ENCODE measurements around the gene ME1. TPM values are rescaled to one million over a fixed set of nuclear protein-coding genes. Genes with fewer than 3 reads are reported as not detected.
A peak's percentile ranks its signal among the peaks of the same experiment; 100 is the strongest.

The ME1 gene
- total RNA-seq = 1.3 TPM

DNA sequence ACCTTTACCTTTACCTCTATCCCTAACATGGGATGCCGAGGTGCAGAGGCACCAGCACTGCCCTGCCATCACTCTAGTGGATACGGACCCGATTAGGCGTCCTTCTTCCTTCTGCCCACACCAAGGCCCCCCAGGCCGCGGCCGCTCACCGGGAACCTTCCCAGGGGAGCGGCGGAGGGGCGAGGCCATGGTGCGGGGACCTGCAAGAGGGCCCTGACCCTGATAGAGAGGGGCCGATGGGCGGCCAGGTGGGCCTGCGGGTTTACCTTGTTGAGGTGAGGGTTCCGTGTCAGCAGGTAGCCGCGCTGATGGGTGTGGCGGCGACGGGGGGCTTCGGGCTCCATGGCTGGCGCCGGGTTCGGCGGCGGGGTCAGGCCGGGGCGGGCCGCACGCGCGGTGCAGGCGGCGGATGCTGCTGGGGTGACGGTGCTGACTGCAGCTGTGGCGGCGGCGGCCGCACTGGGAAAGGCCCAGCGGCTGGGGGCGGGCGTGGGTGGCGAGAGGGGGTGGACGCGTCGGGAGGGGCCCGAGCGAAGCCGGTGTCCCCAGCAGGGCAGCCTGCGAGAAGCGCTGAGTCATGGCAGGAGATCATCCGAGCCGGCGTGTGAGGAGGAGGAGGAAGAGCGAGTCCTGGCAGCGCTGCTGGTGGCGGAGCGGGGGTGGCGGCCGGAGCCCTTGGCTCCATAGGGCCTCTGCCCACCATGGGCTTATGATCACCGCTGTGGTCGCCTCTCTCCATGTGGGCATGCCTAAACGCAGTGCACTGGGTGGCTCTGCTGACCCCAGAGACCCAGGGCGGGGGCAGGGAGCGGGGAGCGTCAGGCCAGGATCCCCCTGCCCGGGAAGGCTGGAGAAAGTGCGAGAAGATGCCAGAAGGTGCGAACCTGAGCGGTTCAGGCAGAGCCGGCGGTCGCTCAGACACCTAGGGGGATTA lies at the start of gene ME1:
Gene ME1, minus strand, starts transcription at position 441 of the 934 bp plus-strand sequence. Its CDS starts 97 bp downstream, at position 344.
- Histone ChIP-seq H3K4me1 (ENCODE audit: insufficient read depth, low read length) (peaks cover 25% of the 10 kb centered on the region), H3K9me3 (ENCODE audit: low read depth, low read length) (no peaks in the 10 kb centered on the region), H3K4me3 (ENCODE audit: low read length) (peak within 1 kb of the TSS; percentile 28), H3K27me3 (ENCODE audit: insufficient read depth, low read length) (peaks cover 19% of the 10 kb centered on the region)

DNA sequence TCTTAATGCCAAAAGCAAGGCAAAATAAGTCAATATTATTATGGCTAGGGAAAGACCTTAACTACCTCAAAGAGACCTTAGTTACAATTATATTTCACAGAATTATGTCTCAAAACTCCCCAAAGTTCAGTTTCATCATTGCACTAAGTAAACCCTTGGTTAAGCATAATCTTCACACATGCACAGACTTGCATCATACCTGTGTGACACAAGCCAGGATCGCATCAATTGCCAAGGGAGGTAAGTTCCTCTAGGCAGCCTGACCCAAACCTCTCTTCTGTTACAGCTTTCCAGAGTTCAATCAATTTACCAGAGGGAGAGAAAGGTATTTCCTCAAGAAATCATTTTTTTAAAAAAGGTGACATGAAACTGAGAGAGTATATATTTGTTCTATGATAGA lies 49.6 kb upstream of the ME1 start:
- H3K9me3 ChIP-seq (ENCODE audit: low read depth, low read length) = no peaks in the 10 kb centered on the region
- H3K27me3 ChIP-seq (ENCODE audit: insufficient read depth, low read length) = peaks cover 6% of the 10 kb centered on the region
- no peak overlapping the region for H3K4me3 ChIP-seq (ENCODE audit: low read length)
- no peaks in the 10 kb centered on the region for H3K4me1 ChIP-seq (ENCODE audit: insufficient read depth, low read length)

- H3K9me3 ChIP-seq (ENCODE audit: low read depth, low read length) = no peaks in the 10 kb centered on the region
- no peak overlapping the region for H3K4me3 ChIP-seq (ENCODE audit: low read length)
- H3K27me3 ChIP-seq (ENCODE audit: insufficient read depth, low read length) = peaks cover 6% of the 10 kb centered on the region
- H3K4me1 ChIP-seq (ENCODE audit: insufficient read depth, low read length) = no peaks in the 10 kb centered on the region
These were observed 48.5 kb upstream of the ME1 start for GRCh38 chr6:83479389-83479788.

DNA sequence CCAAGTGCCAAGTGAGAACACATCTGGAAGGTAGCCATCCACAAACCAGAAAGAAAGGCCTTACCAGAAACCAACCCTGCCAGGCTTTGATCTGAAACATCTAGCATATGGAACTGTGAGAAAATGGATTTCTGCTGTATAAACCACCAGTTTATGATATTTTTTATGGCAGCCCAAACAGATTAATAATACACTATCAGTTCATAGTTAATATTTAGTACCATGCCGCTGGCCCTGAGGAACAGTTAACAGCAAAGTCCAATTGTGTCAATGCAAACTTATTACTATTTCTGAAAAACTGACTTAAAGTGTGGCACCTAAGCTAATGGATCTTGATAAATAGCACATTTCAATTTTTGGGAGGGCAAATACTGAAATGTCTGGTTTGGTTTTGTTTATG lies 46.1 kb upstream of the ME1 start:
- Histone ChIP-seq H3K4me3 (ENCODE audit: low read length) (no peak overlapping the region), H3K9me3 (ENCODE audit: low read depth, low read length) (no peaks in the 10 kb centered on the region), H3K4me1 (ENCODE audit: insufficient read depth, low read length) (no peaks in the 10 kb centered on the region), H3K27me3 (ENCODE audit: insufficient read depth, low read length) (peaks cover 3% of the 10 kb centered on the region)

GRCh38 chr6:83474309-83474708 lies 43.5 kb upstream of the ME1 start:
- Histone ChIP-seq H3K27me3 (ENCODE audit: insufficient read depth, low read length) (no peaks in the 10 kb centered on the region), H3K9me3 (ENCODE audit: low read depth, low read length) (no peaks in the 10 kb centered on the region), H3K4me1 (ENCODE audit: insufficient read depth, low read length) (peaks cover 2% of the 10 kb centered on the region), H3K4me3 (ENCODE audit: low read length) (no peak overlapping the region)

- peaks cover 8% of the 10 kb centered on the region for H3K4me1 ChIP-seq (ENCODE audit: insufficient read depth, low read length)
- H3K4me3 ChIP-seq (ENCODE audit: low read length) = no peak overlapping the region
- no peaks in the 10 kb centered on the region for H3K9me3 ChIP-seq (ENCODE audit: low read depth, low read length)
- no peaks in the 10 kb centered on the region for H3K27me3 ChIP-seq (ENCODE audit: insufficient read depth, low read length)
These were observed 41.9 kb upstream of the ME1 start for GRCh38 chr6:83472767-83473166.

- H3K4me1 ChIP-seq (ENCODE audit: insufficient read depth, low read length) = peaks cover 25% of the 10 kb centered on the region
- no peak overlapping the region for H3K4me3 ChIP-seq (ENCODE audit: low read length)
- no peaks in the 10 kb centered on the region for H3K9me3 ChIP-seq (ENCODE audit: low read depth, low read length)
- no peaks in the 10 kb centered on the region for H3K27me3 ChIP-seq (ENCODE audit: insufficient read depth, low read length)
These were observed 39.7 kb upstream of the ME1 start for GRCh38 chr6:83470587-83470986.

- Histone ChIP-seq H3K9me3 (ENCODE audit: low read depth, low read length) (no peaks in the 10 kb centered on the region), H3K4me1 (ENCODE audit: insufficient read depth, low read length) (peaks cover 25% of the 10 kb centered on the region), H3K27me3 (ENCODE audit: insufficient read depth, low read length) (no peaks in the 10 kb centered on the region), H3K4me3 (ENCODE audit: low read length) (no peak overlapping the region)
These were observed 39.1 kb upstream of the ME1 start for GRCh38 chr6:83470001-83470400.

DNA sequence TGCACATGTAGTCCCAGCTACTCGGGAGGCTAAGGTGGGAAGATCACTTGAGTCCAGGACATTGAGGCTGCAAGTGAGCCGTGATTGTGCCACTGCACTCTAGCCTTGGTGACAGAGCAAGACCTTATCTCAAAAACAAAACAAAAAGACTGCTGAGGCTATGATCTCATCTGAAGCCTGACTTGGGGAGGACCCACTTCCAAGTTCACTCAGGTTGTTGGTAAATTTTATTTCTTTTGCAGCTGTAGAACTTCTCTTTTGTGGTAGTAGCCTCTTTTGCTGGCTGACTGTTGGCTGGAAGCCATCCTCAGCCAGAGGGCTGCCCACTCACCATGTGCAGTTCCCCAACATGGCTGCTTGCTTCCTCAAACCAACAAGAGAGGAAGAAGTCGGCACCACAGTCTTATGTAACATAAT lies 36.8 kb upstream of the ME1 start:
- Histone ChIP-seq H3K4me3 (ENCODE audit: low read length) (no peak overlapping the region), H3K4me1 (ENCODE audit: insufficient read depth, low read length) (peaks cover 43% of the 10 kb centered on the region), H3K9me3 (ENCODE audit: low read depth, low read length) (no peaks in the 10 kb centered on the region), H3K27me3 (ENCODE audit: insufficient read depth, low read length) (no peaks in the 10 kb centered on the region)

- H3K9me3 ChIP-seq (ENCODE audit: low read depth, low read length) = no peaks in the 10 kb centered on the region
- H3K4me3 ChIP-seq (ENCODE audit: low read length) = no peak overlapping the region
- H3K4me1 ChIP-seq (ENCODE audit: insufficient read depth, low read length) = peaks cover 43% of the 10 kb centered on the region
- no peaks in the 10 kb centered on the region for H3K27me3 ChIP-seq (ENCODE audit: insufficient read depth, low read length)
These were observed 35.5 kb upstream of the ME1 start for GRCh38 chr6:83466328-83466727.

GRCh38 chr6:83464381-83465140 lies 33.7 kb upstream of the ME1 start:
- Histone ChIP-seq H3K4me3 (ENCODE audit: low read length) (no peak overlapping the region), H3K9me3 (ENCODE audit: low read depth, low read length) (no peaks in the 10 kb centered on the region), H3K4me1 (ENCODE audit: insufficient read depth, low read length) (peaks cover 48% of the 10 kb centered on the region), H3K27me3 (ENCODE audit: insufficient read depth, low read length) (no peaks in the 10 kb centered on the region)

DNA sequence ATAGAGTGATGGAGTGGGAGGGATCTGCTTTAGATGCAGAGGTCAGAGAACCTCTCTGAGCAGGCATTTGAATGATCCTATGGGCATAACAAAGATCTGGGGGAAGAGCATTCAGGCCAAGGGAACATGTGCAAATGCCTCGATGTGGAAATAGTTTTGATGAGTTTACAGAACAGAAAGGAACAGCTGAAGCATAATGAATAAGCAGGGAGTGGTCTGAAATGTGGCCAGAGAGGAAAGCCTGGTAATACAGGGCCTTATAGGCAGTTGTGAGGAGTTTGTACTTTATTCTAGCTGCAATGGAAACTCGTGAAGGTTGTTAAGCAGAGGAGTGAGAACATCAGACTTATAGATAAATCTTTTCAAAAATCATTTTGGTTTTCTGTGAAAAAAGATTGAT lies 33.0 kb upstream of the ME1 start:
- Histone ChIP-seq H3K4me1 (ENCODE audit: insufficient read depth, low read length) (peaks cover 50% of the 10 kb centered on the region), H3K4me3 (ENCODE audit: low read length) (no peak overlapping the region), H3K9me3 (ENCODE audit: low read depth, low read length) (no peaks in the 10 kb centered on the region), H3K27me3 (ENCODE audit: insufficient read depth, low read length) (no peaks in the 10 kb centered on the region)

DNA sequence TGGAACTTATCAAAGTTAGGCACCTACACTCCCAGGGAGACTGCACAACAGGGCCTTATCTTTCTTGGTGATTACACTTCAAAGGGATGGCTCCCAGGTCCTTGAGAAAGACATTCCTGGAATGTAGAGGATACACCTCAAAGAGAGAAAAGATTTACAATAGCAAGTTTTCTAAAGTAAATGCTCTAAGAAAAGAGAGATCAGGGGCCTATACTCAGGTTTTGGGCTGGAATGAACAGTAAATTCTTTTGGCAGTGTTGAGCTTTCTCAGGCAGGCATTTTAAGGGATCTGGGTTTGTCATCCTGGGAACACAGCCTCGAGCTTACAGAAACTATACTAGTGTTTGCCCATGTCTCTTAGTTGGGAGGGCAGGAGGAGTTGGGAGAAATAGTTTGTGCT lies 31.7 kb upstream of the ME1 start:
- no peak overlapping the region for H3K4me3 ChIP-seq (ENCODE audit: low read length)
- H3K4me1 ChIP-seq (ENCODE audit: insufficient read depth, low read length) = peaks cover 47% of the 10 kb centered on the region
- no peaks in the 10 kb centered on the region for H3K27me3 ChIP-seq (ENCODE audit: insufficient read depth, low read length)
- no peaks in the 10 kb centered on the region for H3K9me3 ChIP-seq (ENCODE audit: low read depth, low read length)

- H3K4me3 ChIP-seq (ENCODE audit: low read length) = no peak overlapping the region
- H3K9me3 ChIP-seq (ENCODE audit: low read depth, low read length) = no peaks in the 10 kb centered on the region
- no peaks in the 10 kb centered on the region for H3K27me3 ChIP-seq (ENCODE audit: insufficient read depth, low read length)
- peaks cover 36% of the 10 kb centered on the region for H3K4me1 ChIP-seq (ENCODE audit: insufficient read depth, low read length)
These were observed 30.6 kb upstream of the ME1 start for GRCh38 chr6:83461438-83461837.

DNA sequence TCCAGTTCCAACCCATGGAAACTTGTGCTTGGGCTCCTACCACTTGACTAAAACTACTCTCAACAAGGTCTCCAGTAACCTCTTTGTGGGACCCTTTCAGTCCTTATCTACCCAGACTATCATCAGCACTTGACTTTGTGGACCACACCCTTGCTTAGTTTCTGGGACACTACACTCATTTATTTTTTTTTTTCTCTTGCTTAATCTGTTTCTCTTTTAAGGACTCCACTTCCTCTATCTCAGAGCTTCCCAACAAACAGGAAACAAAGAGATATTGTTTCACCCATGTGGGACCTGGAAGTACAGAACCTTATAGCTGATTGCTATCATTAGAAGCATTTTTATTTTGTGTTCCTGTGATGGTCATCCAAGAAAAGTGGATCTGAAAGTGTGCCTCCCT lies 28.8 kb upstream of the ME1 start:
- Histone ChIP-seq H3K4me3 (ENCODE audit: low read length) (no peak overlapping the region), H3K27me3 (ENCODE audit: insufficient read depth, low read length) (no peaks in the 10 kb centered on the region), H3K4me1 (ENCODE audit: insufficient read depth, low read length) (peaks cover 28% of the 10 kb centered on the region), H3K9me3 (ENCODE audit: low read depth, low read length) (no peaks in the 10 kb centered on the region)

Data from mononuclear cell (primary cell).